ENCODE measurements around the gene VAV1. TPM values are rescaled to one million over a fixed set of nuclear protein-coding genes. Genes with fewer than 3 reads are reported as not detected.

VAV1 gene
- total RNA-seq, 1 experiment from 2014 or later, result not detected

DNA sequence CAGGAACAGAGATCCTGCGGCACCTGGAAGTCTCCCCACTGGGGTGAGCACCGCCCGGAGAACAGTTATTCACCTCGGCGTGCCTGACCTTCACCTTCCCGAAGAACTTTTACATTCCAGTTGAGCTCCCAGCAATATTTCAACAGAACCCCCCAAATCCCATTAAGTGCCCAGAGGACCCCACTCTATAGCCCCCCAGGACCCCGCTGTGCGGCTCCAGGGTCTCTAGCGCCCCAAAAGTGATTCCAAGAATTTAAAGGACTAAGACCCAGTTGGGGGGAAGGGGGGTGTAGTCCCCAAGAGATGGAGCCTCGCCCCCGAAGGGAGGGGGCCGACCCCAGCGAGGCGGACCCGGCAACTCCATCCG, 35.6 kb upstream of the VAV1 start:
- Histone ChIP-seq H3K27me3 (replicated peaks; ENCODE audit: control insufficient read depth, insufficient read depth, low read length) (no peaks in the 10 kb centered on the region), H3K9me3 (no peaks in the 10 kb centered on the region), H3K4me3 (ENCODE audit: low read depth, low read length) (peak overlapping the region; percentile 81), H3K36me3 (ENCODE audit: control insufficient read depth, insufficient read depth, low read length) (no peaks in the 10 kb centered on the region; the same call in 1 of the 2 replicates), H3K4me1 (peaks cover 20% of the 10 kb centered on the region)
- no peaks in the 10 kb centered on the region for H3K27me3 Mint-ChIP-seq (ENCODE audit: insufficient read depth, unreplicated experiment)
- BruUV-seq (replicated peaks), result no TSS peak
- ChIA-PET CTCF (interaction anchor here (0.6 to 2.3 kb wide), 7 partner anchors 8 to 220 kb away, joined by 3 to 29 read pairs (median 9); no protein-coding TSS in a partner anchor), POLR2A (interaction anchor here (0.9 to 1.9 kb wide), 3 partner anchors 16 to 29 kb away, joined by 3 to 27 read pairs (median 4); no protein-coding TSS in a partner anchor)
- H3K4me1 Mint-ChIP-seq (ENCODE audit: low read depth, unreplicated experiment), result peaks cover 17% of the 10 kb centered on the region
- DNase-seq, result no peak
- H3K27ac Mint-ChIP-seq (ENCODE audit: unreplicated experiment), result peak overlapping the region; percentile 99
- H3K4me3 Mint-ChIP-seq (ENCODE audit: unreplicated experiment), result peak overlapping the region; percentile 78
- intact Hi-C loops (cut with micrococcal nuclease; ENCODE audit: unreplicated experiment), result loop anchor here (1.0 kb wide), 3 partner anchors 76 to 221 kb away; no protein-coding TSS in a partner anchor
- no peaks in the 10 kb centered on the region for H3K9me3 Mint-ChIP-seq (ENCODE audit: unreplicated experiment)
- TF ChIP-seq, protein P1, sequence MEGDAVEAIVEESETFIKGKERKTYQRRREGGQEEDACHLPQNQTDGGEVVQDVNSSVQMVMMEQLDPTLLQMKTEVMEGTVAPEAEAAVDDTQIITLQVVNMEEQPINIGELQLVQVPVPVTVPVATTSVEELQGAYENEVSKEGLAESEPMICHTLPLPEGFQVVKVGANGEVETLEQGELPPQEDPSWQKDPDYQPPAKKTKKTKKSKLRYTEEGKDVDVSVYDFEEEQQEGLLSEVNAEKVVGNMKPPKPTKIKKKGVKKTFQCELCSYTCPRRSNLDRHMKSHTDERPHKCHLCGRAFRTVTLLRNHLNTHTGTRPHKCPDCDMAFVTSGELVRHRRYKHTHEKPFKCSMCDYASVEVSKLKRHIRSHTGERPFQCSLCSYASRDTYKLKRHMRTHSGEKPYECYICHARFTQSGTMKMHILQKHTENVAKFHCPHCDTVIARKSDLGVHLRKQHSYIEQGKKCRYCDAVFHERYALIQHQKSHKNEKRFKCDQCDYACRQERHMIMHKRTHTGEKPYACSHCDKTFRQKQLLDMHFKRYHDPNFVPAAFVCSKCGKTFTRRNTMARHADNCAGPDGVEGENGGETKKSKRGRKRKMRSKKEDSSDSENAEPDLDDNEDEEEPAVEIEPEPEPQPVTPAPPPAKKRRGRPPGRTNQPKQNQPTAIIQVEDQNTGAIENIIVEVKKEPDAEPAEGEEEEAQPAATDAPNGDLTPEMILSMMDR (IDR thresholded peaks at IDR 0.05; ENCODE audit: insufficient read depth in 1 of 2, low read depth in 1 of 2, low read length in 1 of 2, severe bottlenecking in 1 of 2, unreplicated experiment in 1 of 2), result no peak
- peaks cover 56% of the 10 kb centered on the region for H3K36me3 Mint-ChIP-seq (ENCODE audit: insufficient read depth, unreplicated experiment)

DNA sequence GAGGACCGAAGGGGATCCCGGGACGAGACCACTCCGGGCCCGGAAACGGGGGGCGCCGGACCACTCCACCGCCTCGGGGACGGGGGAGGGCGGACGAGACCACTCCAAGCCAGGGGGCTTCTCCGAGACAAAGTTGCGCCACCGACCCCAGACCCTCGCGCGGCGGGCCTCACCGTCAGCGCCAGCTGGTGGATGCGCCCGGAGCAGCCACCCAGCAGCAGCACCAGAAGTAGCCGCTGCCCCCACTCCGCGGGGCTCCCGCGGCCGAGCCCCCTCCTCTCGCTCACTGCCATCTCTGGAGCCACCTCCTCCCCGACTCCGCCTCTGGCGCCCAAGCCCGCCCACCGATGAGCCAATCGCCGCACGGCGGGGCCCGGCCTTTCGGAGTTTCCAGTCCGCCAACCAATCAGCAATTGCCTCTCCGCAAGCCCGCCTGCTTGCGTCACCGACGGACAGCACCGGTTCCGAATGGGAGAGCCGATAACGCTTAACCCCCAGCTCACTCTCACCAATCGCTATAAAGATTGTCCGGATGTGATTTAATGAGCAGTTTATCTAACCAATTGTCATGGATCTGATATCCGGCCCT, 35.1 kb upstream of the VAV1 start, which contains the start of gene GPR108:
TSS of gene GPR108 (minus strand) at position 297 of the 589 bp plus-strand sequence. CDS start at position 293, 4 bp downstream.
- CTCF ChIA-PET, result interaction anchor here (0.5 to 2.3 kb wide), 7 partner anchors 8 to 221 kb away, joined by 3 to 29 read pairs (median 5); partner anchors contain the start of gene TNFSF9
- intact Hi-C loops (cut with micrococcal nuclease; ENCODE audit: unreplicated experiment), result no loop called here
- no peaks in the 10 kb centered on the region for H3K9me3 Mint-ChIP-seq (ENCODE audit: unreplicated experiment)

More for the DNA sequence above, 35.1 kb upstream of the VAV1 start, which contains the start of gene GPR108:
- DNase-seq, result peak; percentile 99
- Histone ChIP-seq H3K27me3 (replicated peaks; ENCODE audit: control insufficient read depth, insufficient read depth, low read length) (no peaks in the 10 kb centered on the region), H3K36me3 (ENCODE audit: control insufficient read depth, insufficient read depth, low read length) (no peaks in the 10 kb centered on the region), H3K4me3 (ENCODE audit: low read depth, low read length) (peak within 1 kb of the TSS; percentile 81), H3K9me3 (no peaks in the 10 kb centered on the region), H3K4me1 (peaks cover 20% of the 10 kb centered on the region)
- no TSS peak for BruUV-seq (replicated peaks)
- POLR2A ChIA-PET, result interaction anchor here (0.9 to 1.9 kb wide), 3 partner anchors 11 to 29 kb away, joined by 3 to 27 read pairs (median 4); no protein-coding TSS in a partner anchor
- Mint-ChIP-seq H3K4me3 (ENCODE audit: unreplicated experiment) (peak within 1 kb of the TSS; percentile 78), H3K27me3 (ENCODE audit: insufficient read depth, unreplicated experiment) (no peaks in the 10 kb centered on the region), H3K36me3 (ENCODE audit: insufficient read depth, unreplicated experiment) (peaks cover 56% of the 10 kb centered on the region), H3K27ac (ENCODE audit: unreplicated experiment) (peak within 1 kb of the TSS; percentile 99), H3K4me1 (ENCODE audit: low read depth, unreplicated experiment) (peaks cover 17% of the 10 kb centered on the region)
- TF ChIP-seq, protein P1 (IDR thresholded peaks at IDR 0.05; ENCODE audit: insufficient read depth in 1 of 2, low read depth in 1 of 2, low read length in 1 of 2, severe bottlenecking in 1 of 2, unreplicated experiment in 1 of 2), result no peak

All from Caco-2 (cell line).